ENCODE data around the gene ABCA7. TPM values are rescaled to one million over a fixed set of nuclear protein-coding genes. Genes with fewer than 3 reads are reported as not detected.
A peak's percentile ranks its signal among the peaks of the same experiment; 100 is the strongest.

ABCA7 gene
- total RNA-seq, 1 experiment from 2014 or later: 40.3 TPM

GRCh38 chr19:1066251-1066747 lies 26.4 kb downstream of the ABCA7 start:
- Mint-ChIP-seq H3K36me3 (no peaks in the 10 kb centered on the region), H3K4me1 (peaks cover 17% of the 10 kb centered on the region), H3K4me3 (peak overlapping the region; percentile 60; the same call in 1 of the 2 replicates), H3K27ac (no peak overlapping the region), H3K27me3 (ENCODE audit: low read depth) (peaks cover 33% of the 10 kb centered on the region), H3K9me3 (no peaks in the 10 kb centered on the region)
- TF ChIP-seq CREB1 (CRISPR knock-in tag; IDR thresholded peaks at IDR 0.05): no peak
- no peak for TF ChIP-seq ETV6 (CRISPR knock-in tag; IDR thresholded peaks at IDR 0.05)
- no peak for TF ChIP-seq E2F4 (CRISPR knock-in tag; IDR thresholded peaks at IDR 0.05; ENCODE audit: borderline replicate concordance, low read depth)
- no peak for TF ChIP-seq ZBTB43 (CRISPR knock-in tag; IDR thresholded peaks at IDR 0.05)
- TF ChIP-seq ATF3 (CRISPR knock-in tag; conservative IDR thresholded peaks at IDR 0.05): no peak
- TF ChIP-seq OVOL2 (CRISPR knock-in tag; IDR thresholded peaks at IDR 0.05; ENCODE audit: borderline replicate concordance): no peak
- TF ChIP-seq ZNF138 (CRISPR knock-in tag; conservative IDR thresholded peaks at IDR 0.05): no peak
- no peak for TF ChIP-seq FOXK1 (CRISPR knock-in tag; IDR thresholded peaks at IDR 0.05)
- no peak for TF ChIP-seq PREB (CRISPR knock-in tag; IDR thresholded peaks at IDR 0.05; ENCODE audit: borderline replicate concordance)
- no peak for TF ChIP-seq CTCF (IDR thresholded peaks at IDR 0.05)
- TF ChIP-seq JAZF1 (CRISPR knock-in tag; IDR thresholded peaks at IDR 0.05): no peak
- no peak for TF ChIP-seq IRF2 (CRISPR knock-in tag; IDR thresholded peaks at IDR 0.05; ENCODE audit: borderline replicate concordance, low read depth)
- TF ChIP-seq USF2 (CRISPR knock-in tag; IDR thresholded peaks at IDR 0.05): no peak
- TF ChIP-seq JUN (CRISPR knock-in tag; IDR thresholded peaks at IDR 0.05): no peak
- no peak; the same call in 1 of the 2 replicates for TF ChIP-seq SP1 (CRISPR knock-in tag; conservative IDR thresholded peaks at IDR 0.05)
- no peak for TF ChIP-seq MXD4 (CRISPR knock-in tag; IDR thresholded peaks at IDR 0.05; ENCODE audit: borderline replicate concordance)
- CTCF ChIA-PET: interaction anchor here (0.8 to 7.5 kb wide), 23 partner anchors 10 to 203 kb away, joined by 3 to 109 read pairs (median 7); partner anchors contain the start of genes ABCA7, CNN2 and GPX4
- POLR2A ChIA-PET: interaction anchor here (0.8 to 3.0 kb wide), 6 partner anchors 16 to 38 kb away, joined by 3 to 14 read pairs (median 6); partner anchors contain the start of genes ABCA7 and GPX4
- ATAC-seq (no peak), DNase-seq (ENCODE audit: low spot score) (no peak)

GRCh38 chr19:1066748-1067340 lies 26.9 kb downstream of the ABCA7 start, which contains the start of gene ARHGAP45:
Gene ARHGAP45, plus strand, starts transcription at chr19:1067167. Its CDS starts 239 bp downstream, at chr19:1067406.
- no peaks in the 10 kb centered on the region for H3K9me3 Mint-ChIP-seq
- no peaks in the 10 kb centered on the region for H3K36me3 Mint-ChIP-seq
- CTCF ChIA-PET: interaction anchor here (0.7 to 7.5 kb wide), 23 partner anchors 9 to 204 kb away, joined by 3 to 109 read pairs (median 4); partner anchors contain the start of genes ABCA7, ATP5F1D, CNN2 and GPX4
- TF ChIP-seq USF2 (CRISPR knock-in tag; IDR thresholded peaks at IDR 0.05) (peak; percentile 84), USF1 (CRISPR knock-in tag; IDR thresholded peaks at IDR 0.05) (peak; percentile 61), RELA (CRISPR knock-in tag; IDR thresholded peaks at IDR 0.05; ENCODE audit: borderline replicate concordance) (no peak), E2F5 (CRISPR knock-in tag; IDR thresholded peaks at IDR 0.05) (peak; percentile 43; the same call in 1 of the 2 replicates), SP1 (CRISPR knock-in tag; conservative IDR thresholded peaks at IDR 0.05) (peak; percentile 41; the same call in 1 of the 2 replicates)
- H3K27me3 Mint-ChIP-seq (ENCODE audit: low read depth): peaks cover 33% of the 10 kb centered on the region
- DNase-seq (ENCODE audit: low spot score): peak; percentile 49
- POLR2A ChIA-PET: interaction anchor here (0.6 to 3.0 kb wide), 7 partner anchors 12 to 40 kb away, joined by 3 to 14 read pairs (median 7); partner anchors contain the start of genes ABCA7 and GPX4
- H3K4me1 Mint-ChIP-seq: peaks cover 17% of the 10 kb centered on the region
- H3K27ac Mint-ChIP-seq: no peak within 1 kb of the TSS
- peak within 1 kb of the TSS; percentile 65 for H3K4me3 Mint-ChIP-seq
- peak; percentile 6 for ATAC-seq
